Fibroblast of gingiva (primary cell): ENCODE measurements around the gene CTSL.

ENCODE experiments used
- DNase-seq: peaks from one replicate; pipeline ENCODE4 v3.0.0-alpha.2; 2011; ENCODE audit warnings: low read depth

The CTSL gene

GRCh38 chr9:87701491-87701890 lies 24.4 kb upstream of the CTSL start:
- DNase-seq, result no peak

GRCh38 chr9:87701931-87702421 lies 23.9 kb upstream of the CTSL start:
- DNase-seq, result no peak

GRCh38 chr9:87702921-87703320 lies 23.0 kb upstream of the CTSL start:
- DNase-seq, result no peak

- DNase-seq, result no peak
Measured at GRCh38 chr9:87703636-87704276, 22.2 kb upstream of the CTSL start.

- no peak for DNase-seq
Measured at GRCh38 chr9:87704342-87704741, 21.6 kb upstream of the CTSL start.

- DNase-seq, result no peak
Measured at GRCh38 chr9:87706066-87706739, 19.7 kb upstream of the CTSL start.

GRCh38 chr9:87707805-87708506 lies 18.0 kb upstream of the CTSL start:
- no peak for DNase-seq

GRCh38 chr9:87708546-87708945 lies 17.4 kb upstream of the CTSL start:
- DNase-seq, result no peak

GRCh38 chr9:87708986-87709728 lies 16.8 kb upstream of the CTSL start:
- DNase-seq, result no peak

- no peak for DNase-seq
Measured at GRCh38 chr9:87710443-87710842, 15.5 kb upstream of the CTSL start.

GRCh38 chr9:87711857-87712800 lies 13.8 kb upstream of the CTSL start:
- DNase-seq, result peak; percentile 96

GRCh38 chr9:87712801-87713277 lies 13.1 kb upstream of the CTSL start:
- DNase-seq, result no peak

GRCh38 chr9:87713278-87713987 lies 12.5 kb upstream of the CTSL start:
- peak; percentile 100 for DNase-seq

- DNase-seq, result no peak
Measured at GRCh38 chr9:87713988-87714330, 12.0 kb upstream of the CTSL start.

GRCh38 chr9:87714819-87715218 lies 11.1 kb upstream of the CTSL start:
- peak; percentile 93 for DNase-seq

- peak; percentile 7 for DNase-seq
Measured at GRCh38 chr9:87716141-87716540, 9.8 kb upstream of the CTSL start.

- no peak for DNase-seq
Measured at GRCh38 chr9:87717456-87717855, 8.5 kb upstream of the CTSL start.

GRCh38 chr9:87718231-87718630 lies 7.7 kb upstream of the CTSL start:
- no peak for DNase-seq

GRCh38 chr9:87718852-87719612 lies 6.9 kb upstream of the CTSL start:
- no peak for DNase-seq

- DNase-seq, result no peak
Measured at GRCh38 chr9:87720173-87720572, 5.7 kb upstream of the CTSL start.
